H1 (cell line): ENCODE data around the gene PDGFA. TPM values are rescaled to one million over a fixed set of nuclear protein-coding genes. Genes with fewer than 3 reads are reported as not detected.

Experiments used
- JUND ChIP-seq: IDR thresholded peaks from 2 replicates; pipeline ENCODE4 v1.6.1; 2011; ENCODE audit warnings: mild to moderate bottlenecking, improper control_type of control experiment, low read length
- TCF12 ChIP-seq: IDR thresholded peaks from 2 replicates; pipeline ENCODE4 v1.6.1; 2011; ENCODE audit warnings: low read depth, mild to moderate bottlenecking, low read length
- polyA plus RNA-seq, 7 experiments: library from polyadenylated mRNA; depleted of rRNA in 3 of 7; stranded (reverse) in 5 of 7; unstranded in 2 of 7; fragments of >200 nt in 5 of 7; fragments of 200-250 nt in 2 of 7; gene quantifications; 1 replicate in 5 of 7; 2 replicates in 1 of 7; 4 replicates in 1 of 7; pipeline versions ENCODE4 v1.2.1 to v1.2.3, GENCODE V29; 2011 to 2013; ENCODE audit warnings: missing spikeins in 2 of 7, mixed read lengths in 2 of 7
- total RNA-seq: library from RNA; stranded (reverse); fragmentation: NEBNext Ultra II Directional; extraction: Animal tissue kit (Norgen Biotek cat#: 25700); gene quantifications from 2 replicates; pipeline ENCODE4 v1.2.1, GENCODE V29; 2021

PDGFA gene
- total and polyA plus RNA-seq, 2 of the 8 experiments (the other 6 are each of a cell fraction or from before 2014, with no cell fraction given) = 21.1 to 43.0 TPM

DNA sequence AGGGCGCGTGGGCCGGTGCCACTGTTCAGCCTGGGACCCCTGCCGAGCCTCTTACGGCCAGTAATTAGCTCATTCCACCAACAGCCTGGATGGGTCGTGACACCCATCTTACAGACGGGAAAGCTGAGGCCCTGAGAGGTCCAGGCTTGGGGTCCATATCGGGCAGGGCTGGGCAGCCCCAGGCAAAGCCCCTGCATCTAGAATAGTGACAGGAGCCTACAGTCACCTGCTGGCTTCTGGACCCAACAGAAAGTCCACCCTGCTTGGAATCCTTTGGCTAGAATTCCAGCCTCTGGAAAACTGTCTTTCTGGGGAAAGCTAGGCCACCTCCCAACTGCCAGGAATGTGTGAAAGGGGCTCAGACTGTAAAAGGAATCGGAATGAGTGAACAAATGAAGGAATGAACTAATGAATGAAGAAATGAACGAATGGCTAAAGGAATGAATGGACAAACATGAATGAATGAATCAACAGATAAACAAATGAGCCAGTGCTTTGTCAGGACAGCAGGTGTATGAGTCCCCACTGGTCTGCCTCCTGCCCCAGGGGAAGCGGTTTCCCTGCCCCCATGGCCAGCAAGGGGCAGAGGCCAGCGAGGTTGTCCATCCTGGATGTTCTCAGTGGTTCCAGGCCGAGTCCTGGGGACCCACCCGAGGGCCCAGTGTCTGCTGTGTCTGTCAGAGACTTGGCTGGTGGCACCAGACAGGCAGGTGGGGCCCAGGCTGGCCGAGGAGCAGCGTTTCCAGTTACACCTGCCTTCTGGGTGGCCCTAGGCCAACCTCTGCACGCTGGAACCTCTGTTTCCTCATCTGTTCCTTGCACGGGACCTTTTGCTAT is 24.1 kb upstream of the PDGFA start (continued):
- TF ChIP-seq TCF12 (no peak), JUND (no peak)
